Stimulated activated CD4-positive, alpha-beta T cell treated with anti-CD3 and anti-CD28 coated beads, TNF-alpha, amount 100 ng/mL, for 24 hours (primary cell): ENCODE data around the gene LIN7A.
"Not testable (repeated sequence)": the region's sequence is repeated elsewhere in the genome, so short reads cannot be mapped to it uniquely, and the experiment has no call there.

Experiments
- DNase-seq, 3 experiments: peaks; one replicate each; pipeline ENCODE4 v3.0.0-alpha.2; 2020; ENCODE audit warnings: low read depth in 3 of 3

The LIN7A gene

GRCh38 chr12:80920006-80920405, 17.7 kb downstream of the LIN7A start:
- no peak for DNase-seq

- DNase-seq, result no peak
Measured at GRCh38 chr12:80917651-80918050, 20.1 kb downstream of the LIN7A start.

GRCh38 chr12:80912901-80913770, 24.6 kb downstream of the LIN7A start:
- no peak for DNase-seq

- no peak for DNase-seq
Measured at GRCh38 chr12:80909370-80909769, 28.4 kb downstream of the LIN7A start.

- no peak for DNase-seq
Measured at GRCh38 chr12:80902711-80903110, 35.0 kb downstream of the LIN7A start.

- no peak for DNase-seq
Measured at GRCh38 chr12:80901661-80902060, 36.1 kb downstream of the LIN7A start.

GRCh38 chr12:80895240-80895639, 42.5 kb downstream of the LIN7A start:
- no peak for DNase-seq

GRCh38 chr12:80894179-80894578, 43.6 kb downstream of the LIN7A start:
- no peak for DNase-seq

GRCh38 chr12:80892597-80893445, 44.9 kb downstream of the LIN7A start:
- no peak for DNase-seq

- DNase-seq, result no peak
Measured at GRCh38 chr12:80884651-80885050, 53.1 kb downstream of the LIN7A start.

GRCh38 chr12:80881106-80881505, 56.6 kb downstream of the LIN7A start:
- DNase-seq, result no peak

- not testable (repeated sequence) for DNase-seq
Measured at GRCh38 chr12:80878452-80878851, 59.3 kb downstream of the LIN7A start.

GRCh38 chr12:80877721-80878265, 59.9 kb downstream of the LIN7A start:
- DNase-seq, result no peak

- no peak for DNase-seq
Measured at GRCh38 chr12:80872053-80872452, 65.7 kb downstream of the LIN7A start.

GRCh38 chr12:80869264-80869663, 68.5 kb downstream of the LIN7A start:
- DNase-seq, result no peak

GRCh38 chr12:80868576-80868975, 69.2 kb downstream of the LIN7A start:
- DNase-seq, result no peak

- DNase-seq, result no peak
Measured at GRCh38 chr12:80867941-80868340, 69.8 kb downstream of the LIN7A start.

- no peak for DNase-seq
Measured at GRCh38 chr12:80864046-80864735, 73.5 kb downstream of the LIN7A start.

- DNase-seq, result no peak
Measured at GRCh38 chr12:80862531-80862930, 75.2 kb downstream of the LIN7A start.

- DNase-seq, result no peak
Measured at GRCh38 chr12:80861641-80862378, 75.9 kb downstream of the LIN7A start.

GRCh38 chr12:80860928-80861327, 76.8 kb downstream of the LIN7A start:
- DNase-seq, result no peak
